ENCODE measurements around the gene NPAS2. TPM values are rescaled to one million over a fixed set of nuclear protein-coding genes. Genes with fewer than 3 reads are reported as not detected.

Gene NPAS2
- polyA plus RNA-seq, 4 donors: 10.6 to 20.1 (median 11.8) TPM

- no peak for DNase-seq (ENCODE audit: low read depth in 4 of 4, low spot score in 3 of 4)
Observed at GRCh38 chr2:101030866-101031554, 211.1 kb downstream of the NPAS2 start.

DNA sequence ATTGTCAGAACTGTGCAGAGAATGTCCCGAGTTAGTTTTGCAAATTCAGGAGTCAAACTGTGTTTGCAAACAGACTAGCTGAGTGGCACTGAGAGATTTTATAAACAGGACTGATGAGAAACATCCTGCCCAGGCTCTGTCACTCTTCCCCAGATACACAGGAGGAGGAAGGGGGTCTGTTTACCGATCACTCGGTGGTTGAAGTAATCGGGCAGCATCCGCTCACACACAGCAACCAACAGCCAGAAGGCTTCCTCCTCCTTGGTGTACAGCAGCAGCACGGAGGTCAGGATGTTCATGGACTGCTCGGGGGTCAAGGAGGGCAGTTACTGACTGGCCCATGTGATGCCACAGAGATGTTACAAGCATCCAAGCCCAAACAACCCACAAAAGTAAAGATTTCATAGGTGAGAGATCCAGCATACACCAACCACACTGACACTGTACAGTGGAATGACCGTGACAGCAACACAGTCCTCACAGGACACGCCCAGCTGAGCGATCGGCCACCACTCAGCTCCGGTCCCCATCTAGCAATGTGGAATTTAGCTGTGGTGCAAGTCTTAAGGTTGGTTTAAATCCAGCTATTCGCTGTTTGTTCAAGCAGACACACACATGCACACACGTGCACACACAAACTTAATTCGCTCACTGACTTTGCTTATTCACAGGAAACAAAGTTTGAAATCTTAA is 212.3 kb downstream of the NPAS2 start:
- DNase-seq (ENCODE audit: low read depth in 4 of 4, low spot score in 3 of 4): no peak

GRCh38 chr2:101036562-101036961 is 216.6 kb downstream of the NPAS2 start:
- no peak for DNase-seq (ENCODE audit: low read depth in 4 of 4, low spot score in 3 of 4)

GRCh38 chr2:101037161-101037755 is 217.3 kb downstream of the NPAS2 start:
- no peak for DNase-seq (ENCODE audit: low read depth in 4 of 4, low spot score in 3 of 4)

DNA sequence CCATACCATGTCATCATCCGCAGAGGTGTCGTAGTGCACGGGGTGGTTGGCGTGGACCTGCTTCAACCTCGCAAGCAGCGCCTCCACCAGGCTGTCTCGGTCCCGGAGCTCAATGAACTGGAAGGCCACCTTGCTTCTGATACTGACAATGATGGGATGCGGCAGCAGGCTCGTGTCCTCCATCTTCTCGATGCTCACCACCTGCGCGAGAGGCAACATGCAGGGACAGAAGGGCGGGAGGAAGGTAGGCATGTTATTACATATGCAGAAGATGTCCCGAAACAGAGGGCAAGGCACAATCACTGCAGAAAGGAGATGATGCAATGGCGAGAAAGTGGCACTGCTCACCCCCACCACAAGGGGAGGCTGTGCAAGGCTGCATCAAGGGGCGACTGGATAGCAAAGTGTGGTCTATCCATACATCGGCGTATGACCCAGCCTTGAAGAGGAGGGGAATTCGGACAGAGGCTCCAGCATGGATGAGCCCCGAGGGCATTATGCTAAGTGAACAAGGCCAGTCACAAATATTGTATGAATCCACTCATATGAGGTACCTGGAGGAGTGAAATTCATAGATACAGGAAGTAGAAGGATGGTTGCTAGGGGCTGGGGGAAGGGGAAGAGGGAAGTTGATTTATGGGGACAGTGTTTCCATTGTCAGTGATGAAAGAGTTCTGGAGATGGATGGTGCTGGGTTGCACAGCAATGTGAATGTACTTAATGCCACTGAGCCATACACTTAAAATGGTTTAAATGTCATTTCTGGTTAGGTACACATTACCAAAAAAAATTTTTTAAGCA is 218.7 kb downstream of the NPAS2 start:
- no peak for DNase-seq (ENCODE audit: low read depth in 4 of 4, low spot score in 3 of 4)

DNA sequence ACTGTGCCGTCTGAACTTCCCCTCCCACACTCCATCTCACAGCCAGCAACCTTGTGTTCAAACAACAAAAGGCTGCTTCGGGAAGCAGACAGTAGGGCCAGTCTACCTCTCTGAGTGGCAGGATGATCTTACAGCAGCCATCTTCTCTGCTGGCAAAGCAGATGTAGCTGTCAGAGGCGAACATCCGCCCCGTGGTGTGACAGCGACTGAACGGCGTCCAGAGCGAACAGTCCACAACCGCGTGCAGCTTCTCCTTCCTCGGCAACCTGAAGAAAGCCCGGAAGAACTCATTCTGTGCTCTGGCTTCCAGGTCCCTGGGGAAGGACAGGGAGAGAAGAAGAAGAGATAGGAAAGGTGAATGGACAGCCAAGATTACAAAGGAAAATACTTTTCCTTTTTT is 220.1 kb downstream of the NPAS2 start:
- DNase-seq (ENCODE audit: low read depth in 4 of 4, low spot score in 3 of 4): no peak

GRCh38 chr2:101040761-101041160 is 220.8 kb downstream of the NPAS2 start:
- DNase-seq (ENCODE audit: low read depth in 4 of 4, low spot score in 3 of 4): no peak

GRCh38 chr2:101041413-101041812 is 221.5 kb downstream of the NPAS2 start:
- DNase-seq (ENCODE audit: low read depth in 4 of 4, low spot score in 3 of 4): no peak

DNA sequence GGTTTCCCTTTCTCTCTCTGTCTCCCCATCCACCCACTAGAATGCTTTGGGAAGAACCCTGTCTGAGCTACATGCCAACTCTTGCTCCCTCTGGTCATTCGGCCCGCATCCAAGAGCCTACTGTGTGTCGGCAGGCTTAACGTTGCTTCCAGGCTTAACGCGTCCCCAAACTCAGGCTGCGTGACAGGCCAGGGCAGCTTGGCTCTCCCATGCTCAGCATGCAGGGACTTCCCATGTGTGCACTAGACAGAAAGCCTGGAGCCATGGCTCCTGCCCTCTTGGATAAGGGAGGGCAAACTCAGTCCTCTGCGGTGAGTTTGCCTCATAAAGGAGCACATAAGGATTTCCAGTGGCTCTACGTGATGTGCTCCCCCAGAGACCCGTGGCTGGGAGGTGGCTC is 225.4 kb downstream of the NPAS2 start:
- no peak for DNase-seq (ENCODE audit: low read depth in 4 of 4, low spot score in 3 of 4)

Other genes starting within 250 kb of the NPAS2 start
- 1,000 to 10,000 TPM; 2,508 to 2,984 (median 2,727) TPM for gene RPL31, start 182.2 kb downstream of the NPAS2 start, polyA plus RNA-seq (ENCODE audit: insufficient read length in 4 of 4)

Data from right renal pelvis (tissue), 4 donors.